Fibroblast of gingiva (primary cell): Measurements from ENCODE around the gene ARHGEF28.

ENCODE experiments used
- DNase-seq: peaks from one replicate; pipeline ENCODE4 v3.0.0-alpha.2; 2011; ENCODE audit warnings: low read depth

The ARHGEF28 gene

DNA sequence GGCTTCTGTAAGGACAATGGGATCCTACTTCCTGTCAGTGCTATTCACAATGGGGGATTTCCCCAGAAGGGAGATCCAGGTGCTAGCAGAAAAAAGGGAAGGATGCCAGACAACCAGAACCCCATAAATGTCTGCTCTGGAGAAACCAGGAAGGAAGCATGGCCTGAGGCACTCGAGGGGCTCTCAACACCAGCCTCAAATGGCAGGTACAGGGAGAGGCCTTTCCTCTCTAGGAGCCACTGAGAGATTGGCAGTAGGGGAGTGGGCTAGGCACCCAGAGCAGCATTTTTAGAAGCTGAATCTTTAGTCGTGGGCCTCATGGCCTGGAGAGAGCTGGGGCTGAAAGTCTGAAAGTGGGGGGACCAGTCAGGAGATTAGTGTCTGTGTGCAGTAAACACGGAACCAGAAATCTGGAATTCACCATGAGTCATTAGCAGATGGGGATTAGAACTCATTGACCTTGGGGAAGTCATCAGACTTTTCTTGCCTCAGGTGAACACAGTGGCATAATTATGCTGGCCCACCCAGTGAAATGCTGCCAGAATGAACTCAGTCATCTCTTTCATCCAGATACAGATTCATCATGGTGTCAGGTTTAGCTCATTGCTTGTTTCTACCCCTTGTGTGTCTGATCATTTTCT is 28.3 kb downstream of the ARHGEF28 start:
- no peak for DNase-seq

DNA sequence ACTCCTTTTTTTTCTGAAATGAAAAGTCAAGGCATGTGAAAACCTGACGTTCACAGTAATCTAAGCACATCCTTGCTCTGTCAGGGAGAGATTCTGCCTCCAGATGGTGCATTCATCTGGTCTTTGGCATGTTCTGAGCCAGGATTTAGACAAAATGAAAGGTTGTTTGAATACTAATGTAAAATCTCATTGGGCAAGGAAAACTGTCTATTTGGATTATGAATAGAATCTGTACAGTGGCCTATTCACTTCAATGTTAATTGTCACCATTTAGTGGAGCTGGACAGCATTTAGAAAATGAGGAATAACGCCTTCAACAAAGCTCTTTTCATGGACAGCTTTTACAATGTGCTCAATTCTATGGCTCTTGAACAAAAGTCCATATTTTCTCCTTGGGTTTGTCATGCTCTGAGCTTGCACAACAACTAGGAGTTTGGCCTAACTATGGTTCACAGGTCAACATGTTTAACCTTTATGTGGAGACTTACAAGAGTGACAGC is 28.9 kb downstream of the ARHGEF28 start:
- DNase-seq: no peak

DNA sequence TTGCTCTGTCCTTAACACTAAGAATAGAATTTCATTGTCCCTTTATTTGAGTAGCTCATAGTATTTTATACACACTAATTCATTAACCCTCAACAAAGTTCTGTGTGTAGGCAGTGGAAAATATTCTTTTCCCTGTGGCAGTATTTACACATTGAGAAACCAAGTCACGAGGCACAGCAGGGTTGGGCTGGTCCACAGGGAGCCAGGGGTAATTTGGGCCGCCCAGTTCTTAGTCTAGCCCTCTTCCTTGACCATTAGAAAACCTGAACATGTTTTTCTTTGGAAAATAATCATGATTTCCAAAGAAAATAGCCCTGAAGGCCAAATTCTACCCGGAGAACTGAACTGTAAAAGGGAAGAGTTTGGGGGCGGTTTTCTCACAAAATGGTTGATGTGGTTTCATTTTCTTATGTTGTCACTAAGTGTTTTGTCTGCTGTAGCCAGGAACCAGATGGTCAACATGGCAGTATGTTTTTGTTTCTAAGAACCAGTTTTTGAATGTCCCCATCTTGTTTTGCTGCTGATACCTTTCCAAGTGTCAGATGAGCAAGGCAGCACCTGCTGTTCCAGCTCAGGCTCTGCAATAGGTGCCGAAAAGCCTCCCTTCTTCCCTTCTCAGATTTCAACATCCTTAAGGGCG is 29.6 kb downstream of the ARHGEF28 start:
- no peak for DNase-seq

DNA sequence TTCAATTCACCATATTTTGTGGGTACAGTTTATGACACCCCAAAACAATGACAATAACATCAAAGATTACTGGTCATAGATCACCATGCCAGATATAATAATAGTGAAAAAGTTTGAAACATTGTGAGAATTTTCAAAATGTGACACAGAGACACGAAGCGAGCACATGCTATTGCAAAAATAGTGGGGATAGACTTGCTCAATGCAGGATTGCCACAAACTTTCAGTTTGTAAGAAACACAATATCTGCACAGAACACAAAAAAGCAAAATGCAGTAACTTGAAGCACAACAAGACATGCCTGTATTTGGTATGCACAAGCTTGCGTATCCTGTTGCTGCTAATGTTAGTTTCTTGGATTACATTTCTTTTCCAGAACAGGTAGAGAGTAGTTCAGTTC is 35.8 kb downstream of the ARHGEF28 start:
- peak; percentile 56 for DNase-seq

DNA sequence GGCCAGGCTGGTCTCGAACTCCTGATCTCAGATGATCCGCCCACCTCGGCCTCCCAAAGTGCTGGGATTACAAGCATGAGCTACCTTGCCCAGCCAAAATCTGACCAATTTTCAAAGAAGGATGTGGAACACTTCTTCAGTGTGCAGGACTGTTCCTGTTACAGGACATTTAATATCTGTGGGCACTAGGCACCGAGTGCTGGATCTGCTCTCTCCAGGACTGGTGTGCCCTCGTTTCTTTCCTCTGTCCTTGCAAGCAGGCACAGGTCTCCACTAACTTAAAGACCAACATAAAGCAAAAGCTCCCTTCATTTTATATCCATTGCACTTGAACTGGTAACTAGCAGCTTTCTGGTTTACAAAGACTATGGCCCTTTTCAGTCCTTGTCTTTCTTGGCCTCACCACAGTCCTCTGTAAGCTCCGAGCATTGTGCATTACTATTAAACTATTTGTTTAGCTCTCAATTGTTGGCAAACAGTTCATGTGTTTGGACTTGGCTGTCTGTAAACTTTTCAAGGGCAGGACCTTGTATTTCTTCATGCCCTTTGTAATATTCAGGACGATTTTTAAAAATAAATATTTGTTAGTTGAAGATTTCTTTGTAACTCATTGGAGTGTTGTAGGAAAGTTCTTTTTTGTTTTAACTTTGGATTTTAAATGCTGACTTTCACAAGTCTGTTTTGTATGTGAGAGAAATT is 37.3 kb downstream of the ARHGEF28 start:
- DNase-seq: no peak

DNA sequence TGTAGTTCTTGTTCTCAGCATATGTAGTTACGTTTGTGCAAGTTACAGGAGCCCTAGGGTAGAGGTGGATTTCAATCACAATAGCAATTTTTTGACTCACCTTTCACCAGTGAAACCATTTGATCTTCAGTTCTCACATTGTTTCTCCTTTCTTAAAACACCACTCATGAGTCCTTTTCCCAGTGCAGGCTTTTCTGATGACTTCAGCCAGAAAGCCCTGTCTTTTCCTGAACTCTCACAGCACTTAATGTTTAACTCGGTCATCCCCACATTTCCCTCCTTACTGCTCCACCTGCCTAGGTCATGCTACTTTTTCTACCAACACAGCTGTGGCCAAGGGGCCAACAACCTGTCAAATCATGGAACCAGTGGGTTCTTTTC is 37.9 kb downstream of the ARHGEF28 start:
- DNase-seq: no peak

DNA sequence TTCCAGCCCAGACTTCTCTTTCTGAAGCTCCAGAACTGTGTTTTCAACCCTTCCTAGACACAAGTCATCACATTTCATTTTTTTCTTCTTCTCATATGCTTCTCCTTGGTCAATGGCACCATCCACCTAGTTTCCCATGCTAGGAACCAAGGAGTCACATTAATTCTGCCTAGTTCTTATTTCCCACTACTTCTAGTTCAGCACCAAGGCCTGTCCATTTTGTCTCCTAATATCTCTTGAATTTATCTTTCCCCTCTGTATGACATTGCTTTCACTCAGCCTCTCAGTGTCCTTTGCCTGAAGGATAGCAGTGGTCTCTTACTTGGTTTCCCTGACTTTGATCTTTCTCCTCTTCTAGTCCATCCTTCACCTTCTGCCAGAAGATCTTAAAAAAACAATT is 38.8 kb downstream of the ARHGEF28 start:
- no peak for DNase-seq

DNA sequence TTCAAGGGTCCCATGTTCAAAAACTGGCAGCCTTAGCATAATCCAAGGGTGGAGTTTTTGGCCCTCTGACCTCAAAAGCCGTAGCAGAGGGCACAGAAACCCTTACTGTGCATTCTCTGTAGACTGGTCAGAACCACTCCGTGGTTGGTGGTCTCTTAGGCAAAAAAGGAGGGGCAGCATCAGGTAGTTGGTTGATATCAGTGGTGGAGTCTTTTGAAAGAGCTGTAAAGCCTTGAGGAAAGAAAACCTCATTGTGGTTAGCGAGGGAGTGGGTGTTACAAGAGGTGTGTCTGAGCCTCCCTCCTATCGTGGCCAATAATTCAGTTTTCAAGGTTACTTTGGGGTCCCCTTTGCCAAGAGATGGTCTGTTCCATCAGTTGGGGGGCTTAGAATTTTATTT is 40.9 kb downstream of the ARHGEF28 start:
- DNase-seq: no peak

DNA sequence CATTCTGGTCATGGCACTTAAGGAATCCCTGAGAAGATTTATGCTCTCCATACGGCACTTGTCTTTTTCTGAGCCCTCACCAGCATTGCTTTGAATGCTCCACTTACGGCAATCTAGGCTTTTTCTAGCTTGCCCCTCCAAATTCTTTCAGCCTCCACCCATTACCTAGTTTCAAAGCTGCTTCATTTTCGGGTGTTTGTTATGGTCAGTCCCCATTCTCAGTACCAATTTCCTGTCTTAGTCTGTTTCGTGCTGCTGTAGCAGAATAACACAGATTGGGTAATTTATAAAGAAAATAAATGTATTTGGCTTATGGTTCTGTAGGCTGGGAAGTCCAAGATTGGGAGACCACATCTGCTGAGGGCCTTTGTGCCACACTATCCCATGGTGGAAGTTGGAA is 42.0 kb downstream of the ARHGEF28 start:
- no peak for DNase-seq

DNA sequence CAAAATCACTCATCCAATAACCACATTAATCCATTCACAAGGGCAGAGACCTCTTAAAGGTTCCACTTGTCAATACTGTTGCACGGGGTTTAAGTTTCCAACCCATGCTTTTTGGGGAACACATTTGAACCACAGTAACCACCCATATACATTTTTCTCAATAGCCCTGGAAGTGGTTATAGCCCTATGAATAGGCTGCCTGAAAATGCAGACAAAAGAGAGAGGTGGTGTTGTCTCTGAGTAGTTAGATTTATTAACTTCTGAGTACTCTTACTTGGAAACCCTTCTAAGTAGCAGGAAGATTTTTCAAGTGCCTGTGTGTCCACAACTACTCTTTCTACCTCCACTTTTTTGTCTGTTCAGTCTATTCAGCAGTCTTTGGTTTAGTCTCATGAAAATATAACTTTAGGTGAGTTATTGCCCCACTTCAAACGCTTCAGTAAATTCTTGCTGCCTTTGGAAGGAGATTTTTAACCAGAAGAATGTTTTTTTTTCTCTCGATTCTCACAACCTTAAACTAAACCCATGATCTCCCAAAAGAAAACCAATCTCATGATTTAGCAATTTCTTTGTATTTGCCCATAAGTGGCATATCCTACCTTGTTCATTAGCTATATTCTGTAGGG is 42.6 kb downstream of the ARHGEF28 start:
- DNase-seq: no peak

DNA sequence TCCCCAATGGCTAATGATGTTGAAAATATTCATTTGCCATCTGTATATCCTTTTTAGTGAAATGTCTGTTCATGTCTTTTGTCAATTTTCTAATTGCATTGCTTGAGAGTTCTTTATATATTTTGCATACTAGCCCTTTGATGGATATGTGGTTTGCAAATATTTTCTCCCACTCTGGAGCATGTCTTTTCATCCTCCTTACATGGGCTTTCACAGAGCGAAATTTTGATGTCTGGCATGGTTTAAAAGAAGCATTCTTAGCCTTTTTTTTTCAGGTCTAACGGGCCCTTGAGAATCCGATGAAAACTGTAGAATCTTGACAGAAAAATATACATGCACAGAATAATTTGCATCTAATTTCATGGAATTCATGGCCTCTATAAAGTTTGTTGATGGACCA is 44.7 kb downstream of the ARHGEF28 start:
- DNase-seq: no peak

DNA sequence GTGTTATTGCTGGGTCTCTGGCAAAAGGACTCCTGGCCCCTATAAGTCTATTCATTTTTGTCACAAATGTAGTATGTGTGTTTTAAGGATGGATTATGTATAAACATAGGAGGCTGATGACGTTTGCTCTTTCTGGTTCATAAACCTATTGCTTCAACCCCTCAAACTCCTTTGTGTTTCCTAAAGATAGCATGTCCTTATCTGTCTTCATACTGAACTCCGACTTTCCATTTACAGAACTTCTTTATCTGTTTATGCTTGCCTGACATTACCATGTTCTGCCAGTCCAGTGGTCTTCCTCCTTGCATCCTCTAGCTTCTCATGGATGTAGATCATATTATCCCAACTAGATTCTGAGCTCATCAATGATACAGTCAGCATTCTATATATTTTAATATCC is 46.1 kb downstream of the ARHGEF28 start:
- no peak for DNase-seq

DNA sequence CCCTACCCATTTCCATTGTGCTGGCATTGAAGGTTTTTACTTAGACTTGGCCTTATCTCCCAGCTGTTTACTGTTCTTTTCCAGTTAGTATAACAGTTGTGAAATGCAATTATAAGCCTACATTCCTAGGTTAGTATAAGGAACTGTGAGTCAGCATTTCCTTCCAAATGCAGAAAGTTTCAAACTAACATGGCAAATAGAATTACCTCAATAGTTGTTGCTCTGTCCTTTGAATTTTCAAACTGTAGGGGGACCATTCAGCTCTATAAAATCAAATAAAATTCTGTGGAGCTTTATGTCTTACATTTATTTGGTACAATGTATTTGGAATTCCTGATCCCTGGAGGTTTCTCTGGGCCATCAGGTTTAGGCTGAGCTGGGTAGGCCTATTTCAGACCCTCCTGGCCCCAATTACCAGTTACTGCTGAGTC is 47.2 kb downstream of the ARHGEF28 start:
- DNase-seq: peak; percentile 90

DNA sequence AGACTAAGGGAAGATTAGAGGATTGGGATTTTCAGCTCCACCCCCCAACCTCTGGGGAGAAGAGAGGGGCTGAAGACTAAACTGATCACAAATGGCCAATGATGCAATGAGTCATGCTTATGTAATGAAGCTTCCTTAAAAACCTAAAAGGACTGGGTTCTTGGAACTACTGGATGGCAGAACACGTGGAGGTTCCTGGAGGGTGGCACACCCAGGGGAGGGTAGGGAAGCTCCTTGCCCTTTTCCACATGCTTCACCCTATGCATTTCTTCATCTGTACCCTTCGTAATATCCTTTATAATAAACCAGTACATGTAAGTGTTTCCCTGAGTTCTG is 48.6 kb downstream of the ARHGEF28 start:
- no peak for DNase-seq

DNA sequence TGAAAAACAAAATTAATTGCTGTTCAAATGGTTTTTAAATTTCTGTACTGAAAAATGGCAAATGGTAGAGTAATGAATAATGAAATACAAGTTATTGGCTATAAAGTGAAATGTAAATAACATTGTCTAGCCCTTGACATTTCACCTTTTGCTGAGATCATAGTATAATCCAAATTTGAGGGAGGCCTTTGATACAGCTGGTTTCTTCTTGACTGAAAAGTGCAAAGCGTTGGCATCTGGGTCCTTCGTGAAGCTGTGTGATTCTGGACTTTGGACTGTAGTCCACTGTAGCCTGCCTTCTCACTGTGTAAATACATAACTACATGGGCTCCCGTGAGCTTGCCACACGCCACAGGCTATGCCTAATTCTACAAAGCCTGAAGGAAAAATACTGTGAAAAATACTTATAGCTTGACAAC is 52.3 kb downstream of the ARHGEF28 start:
- DNase-seq: no peak

DNA sequence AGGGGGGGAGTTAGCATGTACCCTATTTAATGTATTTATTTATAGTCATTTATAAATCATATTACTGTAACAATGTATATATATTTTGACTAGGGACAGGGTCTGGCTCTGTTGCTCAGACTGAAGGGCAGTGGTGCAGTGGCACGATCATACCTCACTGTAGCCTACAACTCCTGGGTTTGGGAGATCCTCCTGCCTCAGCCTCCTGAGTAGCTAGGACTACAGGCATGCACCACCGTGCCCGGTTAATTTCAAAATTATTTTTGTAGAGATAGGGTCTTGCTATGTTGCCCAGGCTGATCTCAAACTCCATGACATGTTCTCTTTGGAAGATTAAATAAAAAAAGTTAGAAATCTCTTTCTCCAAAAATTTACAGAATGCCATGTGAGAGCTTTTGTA is 52.8 kb downstream of the ARHGEF28 start:
- no peak for DNase-seq

DNA sequence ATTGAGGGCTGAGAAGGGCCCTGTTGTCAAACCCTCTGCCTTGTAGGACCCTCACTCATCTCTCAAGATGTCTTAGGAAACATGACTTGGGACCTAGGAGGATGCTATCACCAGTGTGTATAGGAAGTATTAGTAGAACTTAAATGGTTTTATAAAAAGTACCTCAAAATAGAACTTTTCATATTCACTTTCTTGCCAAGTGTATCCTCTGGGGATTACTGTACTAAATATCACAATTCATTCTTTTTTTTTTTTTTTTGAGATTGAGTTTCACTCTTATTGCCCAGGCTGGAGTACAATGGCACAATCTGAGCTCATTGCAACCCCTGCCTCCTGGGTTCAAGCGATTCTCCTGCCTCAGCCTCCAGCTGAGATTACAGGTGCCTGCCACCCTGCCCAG is 56.2 kb downstream of the ARHGEF28 start:
- peak; percentile 71 for DNase-seq

DNA sequence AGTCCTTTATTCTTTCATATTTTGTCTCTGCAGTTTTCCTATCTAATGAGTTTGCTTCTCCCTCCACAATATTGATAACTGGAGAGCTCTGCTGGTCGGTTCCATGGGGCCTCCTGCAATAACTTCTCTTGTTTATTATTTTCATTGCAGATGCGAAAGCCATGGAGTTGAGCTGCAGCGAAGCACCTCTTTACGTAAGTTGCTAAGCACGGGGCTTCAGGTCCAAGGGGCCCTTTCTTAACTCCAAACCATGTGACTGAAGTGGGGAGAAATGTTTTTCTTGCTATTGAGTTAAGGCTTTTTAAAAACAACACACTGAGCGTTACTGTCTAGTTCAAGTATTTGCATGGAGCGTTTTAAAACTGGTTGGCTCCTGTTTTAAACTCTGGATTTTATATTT is 58.7 kb downstream of the ARHGEF28 start:
- no peak for DNase-seq

DNA sequence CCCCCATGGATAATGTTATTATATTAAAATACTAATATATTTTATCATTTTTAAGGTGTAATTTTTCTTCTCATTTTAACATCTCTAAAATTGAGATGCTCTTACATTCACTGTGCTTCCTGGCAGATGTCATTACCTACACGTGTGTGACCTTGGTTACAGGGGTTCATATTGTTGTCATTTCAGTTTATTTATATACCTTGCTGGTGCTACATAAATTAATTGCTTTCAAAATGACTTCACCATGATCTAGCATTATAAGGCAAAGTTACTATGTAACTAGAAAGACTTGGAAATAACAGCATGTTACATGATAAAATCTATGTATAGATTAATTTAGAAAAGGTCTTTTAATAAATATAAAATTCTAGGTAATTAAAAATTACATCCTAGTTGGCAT is 60.9 kb downstream of the ARHGEF28 start:
- DNase-seq: no peak

DNA sequence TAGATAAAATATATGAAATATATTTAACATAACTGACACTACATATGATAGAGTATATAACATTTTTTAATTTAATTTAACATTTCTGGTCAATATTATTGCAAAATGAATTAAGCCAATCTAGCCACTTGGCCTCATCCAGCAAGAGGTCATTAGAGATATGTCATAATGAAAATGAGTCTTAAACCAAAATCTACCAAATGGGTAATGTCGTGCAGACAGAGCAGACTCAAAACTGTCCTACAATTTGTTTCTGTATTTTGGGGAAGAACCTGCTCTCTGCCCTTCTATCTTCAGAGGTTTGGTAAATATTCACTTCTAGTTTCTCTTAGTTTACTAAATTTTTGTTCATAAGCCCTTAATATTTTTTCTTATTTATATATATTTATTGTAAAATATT is 61.4 kb downstream of the ARHGEF28 start:
- no peak for DNase-seq

DNA sequence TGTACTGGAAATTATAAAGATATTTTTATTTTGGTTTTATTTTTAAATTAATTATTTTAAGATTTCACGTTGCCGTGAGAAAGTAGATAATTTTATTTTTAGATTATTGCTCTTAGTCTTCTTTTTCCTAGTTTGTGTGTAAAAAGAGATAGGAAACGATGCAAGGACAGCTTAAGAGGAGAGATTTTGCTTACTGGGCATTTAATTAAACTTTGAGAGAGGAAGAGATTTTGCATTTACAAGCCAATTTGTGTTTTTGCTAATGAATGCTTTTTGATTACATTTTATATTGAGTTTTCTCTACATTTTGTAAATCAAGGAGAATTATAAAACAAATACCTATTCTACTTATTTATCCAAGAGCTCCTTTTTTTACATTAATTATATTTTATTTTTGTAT is 64.0 kb downstream of the ARHGEF28 start:
- DNase-seq: no peak

DNA sequence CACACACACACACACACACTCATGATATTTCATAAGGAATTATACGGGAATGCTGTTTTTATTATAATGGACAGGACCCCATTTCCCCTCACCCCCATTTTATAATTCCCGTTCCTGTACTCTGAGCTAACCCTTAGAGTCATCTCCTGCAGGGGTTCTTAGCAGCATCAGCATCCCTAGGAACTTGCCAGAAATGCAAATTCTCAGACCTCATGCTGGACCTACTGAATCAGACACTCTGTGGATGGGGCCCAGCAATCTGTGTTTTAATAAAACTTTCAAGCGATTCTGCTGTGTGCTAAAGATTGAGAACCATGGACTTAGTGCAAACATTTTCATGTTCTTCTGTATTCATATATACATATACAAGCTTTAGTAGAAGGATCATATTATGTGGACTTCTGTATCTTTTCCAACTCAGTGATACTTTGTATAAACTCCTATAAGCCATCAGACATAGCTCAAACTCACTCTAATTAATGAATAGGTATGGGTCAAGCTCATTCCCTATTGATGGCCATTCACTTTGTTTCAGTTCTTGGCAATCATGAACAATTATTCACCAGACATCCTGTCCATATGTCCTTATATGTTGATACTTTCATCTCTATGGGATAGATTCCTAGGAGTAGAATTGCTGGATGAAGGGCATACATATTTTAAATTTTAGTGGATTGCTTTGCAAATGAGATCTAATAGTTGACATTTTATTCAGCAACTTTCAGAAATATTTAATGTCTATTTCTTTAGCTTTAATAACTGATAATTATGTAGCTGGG is 65.5 kb downstream of the ARHGEF28 start:
- DNase-seq: no peak
